H9 (cell line): ENCODE results near the gene ST8SIA5. TPM values are rescaled to one million over a fixed set of nuclear protein-coding genes. Genes with fewer than 3 reads are reported as not detected.

Experiments
- DNase-seq: peaks from one replicate; pipeline ENCODE4 v3.0.0-alpha.2; 2017
- H2AFZ ChIP-seq: one replicate; pipeline ENCODE4 v1.6.1; 2013; ENCODE audit warnings: mild to moderate bottlenecking, low read length, control low read depth, moderate library complexity
- H2AK5ac ChIP-seq: 2 replicates; pipeline ENCODE4 v1.6.1; 2013; ENCODE audit warnings: low read length, control low read depth, mixed read lengths; ENCODE audit not compliant: insufficient read length
- H2BK120ac ChIP-seq: one replicate; pipeline ENCODE4 v1.6.1; 2013; ENCODE audit warnings: low read depth, mild to moderate bottlenecking, low read length, control low read depth, inconsistent platforms; ENCODE audit not compliant: poor library complexity, severe bottlenecking
- H2BK12ac ChIP-seq: 2 replicates; pipeline ENCODE4 v1.6.1; 2013; ENCODE audit warnings: low read length, control low read depth, mixed read lengths, low read depth; ENCODE audit not compliant: insufficient read length
- H2BK15ac ChIP-seq: 2 replicates; pipeline ENCODE4 v1.6.1; 2013; ENCODE audit warnings: low read depth, low read length, control low read depth
- H2BK20ac ChIP-seq: one replicate; pipeline ENCODE4 v1.6.1; 2013; ENCODE audit warnings: low read depth, mild to moderate bottlenecking, low read length, control low read depth, inconsistent platforms; ENCODE audit not compliant: poor library complexity, severe bottlenecking
- H2BK5ac ChIP-seq: 2 replicates; pipeline ENCODE4 v1.6.1; 2013; ENCODE audit warnings: low read length, control low read depth, mixed read lengths; ENCODE audit not compliant: insufficient read length
- H3K14ac ChIP-seq: 2 replicates; pipeline ENCODE4 v1.6.1; 2013; ENCODE audit warnings: low read length, control low read depth; ENCODE audit not compliant: insufficient read depth
- H3K18ac ChIP-seq: 2 replicates; pipeline ENCODE4 v1.6.1; 2013; ENCODE audit warnings: low read depth, mild to moderate bottlenecking, mixed read lengths, low read length, control low read depth; ENCODE audit not compliant: insufficient read length
- H3K23ac ChIP-seq: 2 replicates; pipeline ENCODE4 v1.6.1; 2013; ENCODE audit warnings: low read length, control low read depth, mixed read lengths, low read depth; ENCODE audit not compliant: insufficient read length
- H3K23me2 ChIP-seq: 2 replicates; pipeline ENCODE4 v1.6.1; 2013; ENCODE audit warnings: low read depth, mild to moderate bottlenecking, mixed read lengths, low read length, control low read depth; ENCODE audit not compliant: insufficient read length, poor library complexity, severe bottlenecking
- H3K27ac ChIP-seq: 2 replicates; pipeline ENCODE4 v1.5.1; 2013; ENCODE audit warnings: low read length, control low read depth, mixed read lengths, low read depth; ENCODE audit not compliant: insufficient read length
- H3K27me3 ChIP-seq: 2 replicates; pipeline ENCODE4 v1.6.1; 2013; ENCODE audit warnings: low read length, control low read depth, inconsistent platforms; ENCODE audit not compliant: insufficient read depth
- H3K4ac ChIP-seq: 2 replicates; pipeline ENCODE4 v1.6.1; 2013; ENCODE audit warnings: low read depth, mild to moderate bottlenecking, control low read depth, inconsistent platforms, low read length, moderate library complexity
- H3K4me1 ChIP-seq: 2 replicates; pipeline ENCODE4 v1.6.1; 2013; ENCODE audit warnings: low read length, control low read depth, inconsistent platforms; ENCODE audit not compliant: insufficient read depth
- H3K4me2 ChIP-seq: 2 replicates; pipeline ENCODE4 v1.6.1; 2013; ENCODE audit warnings: low read length, control low read depth, mixed read lengths; ENCODE audit not compliant: insufficient read length, insufficient read depth
- H3K56ac ChIP-seq: 2 replicates; pipeline ENCODE4 v1.6.1; 2013; ENCODE audit warnings: low read depth, mild to moderate bottlenecking, mixed read lengths, low read length, control low read depth; ENCODE audit not compliant: insufficient read length
- H3K79me1 ChIP-seq: 2 replicates; pipeline ENCODE4 v1.6.1; 2013; ENCODE audit warnings: low read depth, mild to moderate bottlenecking, moderate library complexity, low read length, control low read depth, inconsistent platforms; ENCODE audit not compliant: insufficient read depth, poor library complexity, severe bottlenecking
- H3K79me2 ChIP-seq: 2 replicates; pipeline ENCODE4 v1.6.1; 2013; ENCODE audit warnings: low read length, control low read depth, inconsistent platforms; ENCODE audit not compliant: insufficient read depth
- H3K9ac ChIP-seq: 2 replicates; pipeline ENCODE4 v1.6.1; 2013; ENCODE audit warnings: low read length, control low read depth, mixed read lengths; ENCODE audit not compliant: insufficient read length; ENCODE audit errors: extremely low read depth
- H3K9me3 ChIP-seq: one replicate; pipeline ENCODE4 v1.6.1; 2013; ENCODE audit warnings: low read depth, low read length, inconsistent platforms; ENCODE audit not compliant: control insufficient read depth
- H3T11ph ChIP-seq: one replicate; pipeline ENCODE4 v1.6.1; 2013; ENCODE audit warnings: mild to moderate bottlenecking, low read length, control low read depth, inconsistent platforms
- H4K20me1 ChIP-seq: one replicate; pipeline ENCODE4 v1.6.1; 2013; ENCODE audit not compliant: control insufficient read depth, insufficient read length, insufficient read depth
- H4K5ac ChIP-seq: 2 replicates; pipeline ENCODE4 v1.6.1; 2013; ENCODE audit warnings: low read depth, mild to moderate bottlenecking, mixed read lengths, low read length, control low read depth; ENCODE audit not compliant: insufficient read length
- H4K8ac ChIP-seq: replicated peaks from 2 replicates; pipeline ENCODE4 v1.6.1; 2013; ENCODE audit warnings: low read length, control low read depth, mixed read lengths, low read depth; ENCODE audit not compliant: insufficient read length
- H4K91ac ChIP-seq: 2 replicates; pipeline ENCODE4 v1.6.1; 2013; ENCODE audit warnings: low read depth, mild to moderate bottlenecking, moderate library complexity, mixed read lengths, low read length, control low read depth; ENCODE audit not compliant: insufficient read length
- H3K27ac Mint-ChIP-seq, 3 experiments: 2 replicates in 2 of 3; 3 replicates in 1 of 3; pipeline ENCODE4 v1.8.0; 2020 to 2021; ENCODE audit warnings: mixed read lengths in 3 of 3, mild to moderate bottlenecking in 1 of 3, moderate library complexity in 1 of 3
- H3K27me3 Mint-ChIP-seq: 2 replicates; pipeline ENCODE4 v1.8.0; 2021; ENCODE audit warnings: low read depth, mild to moderate bottlenecking, moderate library complexity, mixed read lengths
- H3K36me3 Mint-ChIP-seq, 3 experiments: 2 replicates in 2 of 3; 3 replicates in 1 of 3; pipeline ENCODE4 v1.8.0; 2020 to 2021; ENCODE audit warnings: low read depth in 3 of 3, mixed read lengths in 3 of 3; ENCODE audit not compliant: insufficient read depth in 1 of 3
- H3K4me1 Mint-ChIP-seq, 2 experiments: 2 replicates each; pipeline ENCODE4 v1.8.0; 2020; ENCODE audit warnings: mixed read lengths in 2 of 2
- H3K4me3 Mint-ChIP-seq, 2 experiments: 2 replicates in 1 of 2; 3 replicates in 1 of 2; pipeline ENCODE4 v1.8.0; 2020 to 2021; ENCODE audit warnings: mild to moderate bottlenecking in 2 of 2, mixed read lengths in 2 of 2, moderate library complexity in 1 of 2
- H3K9me3 Mint-ChIP-seq, 2 experiments: 2 replicates in 1 of 2; 3 replicates in 1 of 2; pipeline ENCODE4 v1.8.0; 2020; ENCODE audit warnings: mild to moderate bottlenecking in 2 of 2, mixed read lengths in 2 of 2, moderate library complexity in 1 of 2
- CTCF ChIP-seq: fragments of 200-600 bp; sonication (generic); conservative IDR thresholded peaks from 3 replicates; pipeline ENCODE4 v1.8.0; 2021; ENCODE audit warnings: antibody characterized with exemption, mild to moderate bottlenecking
- WGBS: extraction: QIAGEN DNeasy Blood & Tissue Kit; methylation state at CpG from one replicate; pipeline ENCODE4 v1.1.7; 2013; ENCODE audit warnings: missing lambda C conversion rate, low lambda C conversion rate, mixed read lengths; ENCODE audit not compliant: insufficient read length; ENCODE audit errors: extremely low coverage; 5-methylcytosine and 5-hydroxymethylcytosine counted together
- total RNA-seq: library from RNA; stranded (reverse); gene quantifications from 2 replicates; pipeline ENCODE4 v1.2.1, GENCODE V29; 2021

The ST8SIA5 gene
- total RNA-seq, 1 experiment from 2014 or later: 0.63 TPM

GRCh38 chr18:46656326-46657114 lies 100.3 kb downstream of the ST8SIA5 start:
- Histone ChIP-seq H2BK5ac (no peak overlapping the region), H2AK5ac (no peak overlapping the region), H3K4me2 (no peak overlapping the region), H2BK12ac (no peak overlapping the region), H3K4me1 (no peaks in the 10 kb centered on the region), H3K56ac (no peak overlapping the region), H3K23me2 (no peaks in the 10 kb centered on the region), H3K79me2 (no peaks in the 10 kb centered on the region), H2BK120ac (no peak overlapping the region), H3K27ac (no peak overlapping the region), H3K27me3 (no peaks in the 10 kb centered on the region), H2BK15ac (no peak overlapping the region), H3K4ac (no peak overlapping the region), H4K8ac (no peak overlapping the region), H3K23ac (no peak overlapping the region), H3K79me1 (no peaks in the 10 kb centered on the region), H3K14ac (no peak overlapping the region), H3T11ph (no peak overlapping the region), H2BK20ac (peak overlapping the region; percentile 46), H3K9me3 (no peaks in the 10 kb centered on the region), H3K9ac (no peak overlapping the region), H2AFZ (no peak overlapping the region), H4K20me1 (no peaks in the 10 kb centered on the region), H4K5ac (no peak overlapping the region), H3K18ac (no peak overlapping the region), H4K91ac (no peak overlapping the region)
- H3K27me3 Mint-ChIP-seq: peaks cover 4% of the 10 kb centered on the region
- DNase-seq: no peak
- no peak for TF ChIP-seq CTCF
- H3K9me3 Mint-ChIP-seq: no peaks in the 10 kb centered on the region
- H3K36me3 Mint-ChIP-seq: no peaks in the 10 kb centered on the region; a peak in 1 of 7 replicates
- WGBS: no CpG with 5 or more reads among the region's 27 CpGs
- no peak overlapping the region for H3K27ac Mint-ChIP-seq
- peaks cover 12 to 13% of the 10 kb centered on the region in 2 experiments for H3K4me1 Mint-ChIP-seq
- H3K4me3 Mint-ChIP-seq: no peak overlapping the region
